Neural cell (in vitro differentiated cells): ENCODE measurements around the gene HTD2.

Experiments
- POLR2AphosphoS5 ChIP-seq: IDR thresholded peaks from 2 replicates; pipeline ENCODE4 v1.6.1; 2012
- TAF1 ChIP-seq: IDR thresholded peaks from 2 replicates; pipeline ENCODE4 v1.6.1; 2012; ENCODE audit warnings: low read depth
- TF ChIP-seq, protein P1 (sequence below): fragments of 450-650 bp; IDR thresholded peaks from 2 replicates; pipeline ENCODE4 v1.5.1; 2014; ENCODE audit warnings: antibody characterized with exemption, mild to moderate bottlenecking, moderate library complexity; ENCODE audit not compliant: poor library complexity, severe bottlenecking

DNA sequence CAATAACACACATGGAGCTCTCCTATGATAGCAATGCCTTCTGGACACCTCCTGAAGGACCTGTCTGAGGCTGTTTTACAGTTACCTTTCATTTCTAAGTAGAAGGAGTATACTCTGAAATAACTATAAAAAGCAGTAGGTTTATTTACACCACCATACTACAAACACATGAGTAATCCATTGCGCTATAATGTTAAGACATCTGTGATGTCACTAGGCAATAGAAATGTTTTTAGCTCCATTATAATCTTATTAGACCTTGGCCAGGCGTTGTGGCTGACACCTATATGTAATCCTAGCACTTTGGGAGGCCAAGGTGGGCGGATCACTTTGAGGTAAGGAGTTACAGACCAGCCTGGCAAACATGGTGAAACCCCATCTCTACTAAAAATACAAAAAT, 51.1 kb downstream of the HTD2 start:
- TF ChIP-seq, protein P1, sequence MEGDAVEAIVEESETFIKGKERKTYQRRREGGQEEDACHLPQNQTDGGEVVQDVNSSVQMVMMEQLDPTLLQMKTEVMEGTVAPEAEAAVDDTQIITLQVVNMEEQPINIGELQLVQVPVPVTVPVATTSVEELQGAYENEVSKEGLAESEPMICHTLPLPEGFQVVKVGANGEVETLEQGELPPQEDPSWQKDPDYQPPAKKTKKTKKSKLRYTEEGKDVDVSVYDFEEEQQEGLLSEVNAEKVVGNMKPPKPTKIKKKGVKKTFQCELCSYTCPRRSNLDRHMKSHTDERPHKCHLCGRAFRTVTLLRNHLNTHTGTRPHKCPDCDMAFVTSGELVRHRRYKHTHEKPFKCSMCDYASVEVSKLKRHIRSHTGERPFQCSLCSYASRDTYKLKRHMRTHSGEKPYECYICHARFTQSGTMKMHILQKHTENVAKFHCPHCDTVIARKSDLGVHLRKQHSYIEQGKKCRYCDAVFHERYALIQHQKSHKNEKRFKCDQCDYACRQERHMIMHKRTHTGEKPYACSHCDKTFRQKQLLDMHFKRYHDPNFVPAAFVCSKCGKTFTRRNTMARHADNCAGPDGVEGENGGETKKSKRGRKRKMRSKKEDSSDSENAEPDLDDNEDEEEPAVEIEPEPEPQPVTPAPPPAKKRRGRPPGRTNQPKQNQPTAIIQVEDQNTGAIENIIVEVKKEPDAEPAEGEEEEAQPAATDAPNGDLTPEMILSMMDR: no peak
- TF ChIP-seq POLR2AphosphoS5 (no peak), TAF1 (no peak)
